Measurements from ENCODE around the gene ADGRG4.

The ADGRG4 gene

GRCh38 chrX:136456133-136456532 lies 155.4 kb downstream of the ADGRG4 start:
- Mint-ChIP-seq H3K27ac (no peak overlapping the region), H3K4me1 (no peaks in the 10 kb centered on the region), H3K27me3 (no peaks in the 10 kb centered on the region), H3K4me3 (no peak overlapping the region), H3K36me3 (no peaks in the 10 kb centered on the region), H3K9me3 (no peaks in the 10 kb centered on the region)
- no peak for ATAC-seq

- no peaks in the 10 kb centered on the region for H3K9me3 Mint-ChIP-seq
- H3K4me3 Mint-ChIP-seq = no peak overlapping the region
Observed at GRCh38 chrX:136457303-136457917, 156.6 kb downstream of the ADGRG4 start.

GRCh38 chrX:136464589-136464988 lies 163.8 kb downstream of the ADGRG4 start:
- Mint-ChIP-seq H3K27ac (no peak overlapping the region), H3K27me3 (no peaks in the 10 kb centered on the region), H3K4me3 (no peak overlapping the region), H3K36me3 (no peaks in the 10 kb centered on the region), H3K9me3 (no peaks in the 10 kb centered on the region), H3K4me1 (no peaks in the 10 kb centered on the region)
- ATAC-seq = no peak

More at GRCh38 chrX:136457303-136457917, 156.6 kb downstream of the ADGRG4 start:
- Mint-ChIP-seq H3K4me1 (no peaks in the 10 kb centered on the region), H3K27ac (no peak overlapping the region), H3K27me3 (no peaks in the 10 kb centered on the region), H3K36me3 (no peaks in the 10 kb centered on the region)
- no peak for ATAC-seq

All from stimulated activated memory B cell treated with anti-CD40 and anti-IgM and Interleukin-4, amounts not matched to agents 10 μg/mL and 1 μg/mL and 100 μg/mL, for 72 hours (primary cell).